GM18909 (cell line): Measurements from ENCODE around the gene NOP10.

Source experiments
- ATAC-seq: cut with Tn5 transposase; IDR thresholded peaks from one replicate; pipeline ENCODE4 v1.9.1; 2021; ENCODE audit warnings: mild to moderate bottlenecking; ENCODE audit not compliant: unreplicated experiment, poor library complexity

The NOP10 gene

DNA sequence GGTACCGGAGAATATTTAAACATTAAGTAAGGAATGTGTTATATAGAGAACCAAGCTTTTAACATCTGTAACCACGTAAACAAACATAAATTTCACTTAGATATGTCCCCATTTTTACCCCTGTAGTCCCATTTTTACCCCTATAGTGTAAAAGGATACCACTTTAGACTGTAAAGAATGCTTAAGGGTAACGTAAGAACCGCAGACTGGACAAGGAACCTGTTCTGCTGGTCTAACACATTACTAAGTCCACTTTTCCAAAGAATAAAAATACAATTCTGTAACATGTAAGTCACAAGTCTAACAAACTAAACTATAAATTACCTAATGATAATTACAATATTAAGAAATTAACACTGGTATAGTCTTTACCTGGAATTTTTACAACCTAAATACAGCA, 8.3 kb downstream of the NOP10 start:
- no peak for ATAC-seq

DNA sequence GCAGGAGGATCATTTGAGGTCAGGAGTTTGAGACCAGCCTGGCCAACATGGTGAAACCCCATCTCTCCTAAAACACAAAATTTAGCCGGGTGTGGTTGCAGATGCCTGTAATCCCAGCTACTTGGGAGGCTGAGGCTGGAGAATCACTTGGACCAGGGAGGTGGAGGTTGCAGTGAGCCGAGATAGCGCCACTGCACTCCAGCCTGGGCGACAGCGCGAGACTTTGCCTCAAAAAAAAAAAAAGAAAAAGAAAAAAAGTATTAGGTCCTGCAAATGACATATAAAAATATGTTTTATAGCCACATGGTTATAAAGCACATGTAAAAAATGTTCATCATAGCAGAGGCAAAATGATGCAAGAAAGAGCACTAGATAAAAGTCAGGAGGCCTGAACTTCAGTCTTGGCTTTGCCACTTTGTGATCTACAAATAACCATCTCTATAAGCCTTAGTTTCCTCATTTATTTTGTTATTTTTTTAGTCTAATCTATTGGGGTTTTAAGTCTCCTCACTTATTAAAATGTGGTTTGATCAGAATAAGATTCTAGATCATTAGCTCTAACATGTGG, 10.3 kb downstream of the NOP10 start:
- ATAC-seq, result no peak

DNA sequence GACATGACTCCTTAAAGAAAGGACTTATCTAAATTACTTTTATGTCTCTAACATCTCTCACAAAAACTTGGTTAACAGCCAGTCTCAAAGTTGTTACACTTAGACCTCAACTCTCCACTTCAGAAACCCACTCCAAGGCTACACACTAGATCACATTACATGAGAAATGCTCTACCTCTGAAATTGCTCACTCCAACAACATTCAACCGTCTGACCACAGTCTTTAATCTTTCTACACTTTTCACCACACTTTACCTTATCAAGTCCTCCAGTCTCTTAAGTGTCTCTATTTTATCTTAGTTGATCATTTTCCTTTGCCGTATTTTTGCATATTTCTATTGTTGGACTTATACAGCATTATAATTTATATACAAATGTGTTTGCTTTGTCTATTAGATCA, 11.1 kb downstream of the NOP10 start:
- ATAC-seq, result no peak

DNA sequence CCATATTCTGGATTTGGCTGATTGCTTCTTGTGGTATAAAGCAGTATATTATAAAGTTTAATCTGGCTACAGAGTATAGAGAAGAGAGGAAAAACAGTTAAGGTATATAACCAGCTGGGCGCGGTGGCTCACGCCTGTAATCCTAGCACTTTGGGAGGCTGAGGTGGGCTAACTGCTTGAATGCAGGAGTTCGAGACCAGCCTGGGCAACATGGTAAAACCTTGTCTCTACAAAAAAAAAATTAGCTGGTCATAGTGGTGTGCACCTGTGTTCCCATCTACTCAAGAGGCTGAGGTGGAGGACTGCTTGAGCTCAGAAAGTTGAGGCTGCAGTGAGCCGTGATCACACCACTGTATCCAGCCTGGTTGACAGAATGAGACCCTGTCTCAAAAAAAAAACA, 12.7 kb downstream of the NOP10 start:
- no peak for ATAC-seq

DNA sequence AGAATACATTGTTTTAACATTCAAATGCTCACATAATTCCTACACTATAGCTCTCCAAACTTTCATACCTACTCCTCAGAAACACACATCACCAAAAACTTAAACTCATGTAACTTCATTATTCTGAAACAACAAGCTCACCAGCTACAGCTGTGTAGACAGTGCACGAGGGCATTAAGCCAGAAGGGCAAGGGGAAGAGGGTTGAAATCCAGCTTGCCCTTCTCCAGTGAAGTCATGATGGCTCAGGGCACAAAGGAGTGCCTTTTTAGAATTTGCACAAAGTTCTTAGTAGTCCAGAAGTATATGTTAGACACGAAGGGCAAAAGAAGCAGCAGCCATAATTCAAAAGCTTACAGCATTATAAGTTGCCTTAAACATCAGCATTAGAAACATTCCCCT, 13.9 kb downstream of the NOP10 start:
- no peak for ATAC-seq

DNA sequence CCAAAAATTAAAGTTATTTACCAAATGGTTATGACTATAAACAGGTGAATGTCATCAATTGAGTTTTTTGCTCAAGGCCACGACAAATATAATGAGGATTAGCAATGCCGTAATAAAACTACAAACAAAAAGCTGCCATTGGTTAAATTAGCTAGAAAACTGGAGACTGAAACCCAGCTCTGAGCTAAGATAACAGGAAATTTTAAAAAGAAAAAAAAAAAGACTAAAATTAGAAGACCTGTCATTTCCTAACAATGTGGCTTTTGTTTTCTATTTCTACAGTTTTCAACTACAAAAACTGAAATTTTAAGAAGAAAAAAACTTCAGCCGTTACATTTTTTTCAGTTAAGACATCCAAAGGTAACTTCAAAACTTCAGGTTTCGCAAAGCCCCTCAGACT, 15.0 kb downstream of the NOP10 start:
- ATAC-seq, result no peak

DNA sequence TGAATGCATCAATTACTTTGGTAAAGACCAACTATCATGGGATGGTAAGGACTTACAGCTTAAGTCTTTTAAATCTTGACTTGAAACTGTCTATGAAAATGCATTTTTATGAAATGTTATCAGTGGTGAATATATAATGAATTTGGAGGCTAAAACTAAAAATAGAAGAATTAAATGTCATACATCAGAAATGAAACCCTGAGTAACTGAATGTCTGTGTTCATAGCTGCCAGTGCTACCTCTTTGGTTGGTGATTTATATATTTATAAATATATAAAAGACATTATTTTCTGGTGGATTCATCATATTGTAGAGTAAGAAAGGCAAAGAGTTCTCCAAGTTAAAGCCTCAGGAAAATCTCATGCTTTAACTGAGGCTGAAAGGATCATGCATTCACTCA, 17.6 kb downstream of the NOP10 start:
- ATAC-seq, result no peak

DNA sequence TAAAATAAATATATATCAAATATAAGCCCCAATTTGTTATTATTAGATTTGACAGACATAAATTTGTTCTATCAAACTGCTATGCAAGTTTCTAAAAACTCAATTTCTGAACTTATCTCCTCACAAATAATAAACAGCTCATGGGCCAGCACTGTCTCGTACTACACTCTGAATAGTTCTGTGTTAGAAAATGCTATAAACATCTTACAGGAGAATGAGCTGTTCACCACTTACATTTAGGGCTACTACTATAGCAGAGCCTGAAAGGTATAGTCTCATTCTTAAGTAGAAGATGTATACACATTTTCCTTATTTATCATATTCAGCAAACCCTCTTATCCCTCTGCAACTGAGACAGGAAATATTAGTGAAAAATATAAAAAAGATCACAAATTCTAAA, 18.0 kb downstream of the NOP10 start:
- ATAC-seq, result no peak

DNA sequence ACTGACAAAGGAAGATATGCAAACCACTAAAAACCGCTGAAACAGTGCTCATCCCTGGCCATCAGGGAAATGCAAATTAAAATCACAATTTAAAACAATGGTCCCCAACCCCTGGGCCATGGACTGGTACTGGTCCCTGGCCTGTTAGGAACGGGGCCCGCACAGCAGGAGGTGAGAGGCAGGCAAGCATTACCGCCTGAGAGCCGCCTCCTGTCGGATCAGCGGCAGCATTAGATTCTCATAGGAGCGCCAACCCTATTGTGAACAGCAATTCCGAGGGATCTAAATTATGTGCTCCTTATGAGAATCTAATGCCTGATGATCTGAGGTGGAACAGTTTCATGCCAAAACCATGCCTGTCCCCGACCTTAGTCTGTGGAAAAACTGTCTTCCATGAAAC, 19.7 kb downstream of the NOP10 start:
- no peak for ATAC-seq

DNA sequence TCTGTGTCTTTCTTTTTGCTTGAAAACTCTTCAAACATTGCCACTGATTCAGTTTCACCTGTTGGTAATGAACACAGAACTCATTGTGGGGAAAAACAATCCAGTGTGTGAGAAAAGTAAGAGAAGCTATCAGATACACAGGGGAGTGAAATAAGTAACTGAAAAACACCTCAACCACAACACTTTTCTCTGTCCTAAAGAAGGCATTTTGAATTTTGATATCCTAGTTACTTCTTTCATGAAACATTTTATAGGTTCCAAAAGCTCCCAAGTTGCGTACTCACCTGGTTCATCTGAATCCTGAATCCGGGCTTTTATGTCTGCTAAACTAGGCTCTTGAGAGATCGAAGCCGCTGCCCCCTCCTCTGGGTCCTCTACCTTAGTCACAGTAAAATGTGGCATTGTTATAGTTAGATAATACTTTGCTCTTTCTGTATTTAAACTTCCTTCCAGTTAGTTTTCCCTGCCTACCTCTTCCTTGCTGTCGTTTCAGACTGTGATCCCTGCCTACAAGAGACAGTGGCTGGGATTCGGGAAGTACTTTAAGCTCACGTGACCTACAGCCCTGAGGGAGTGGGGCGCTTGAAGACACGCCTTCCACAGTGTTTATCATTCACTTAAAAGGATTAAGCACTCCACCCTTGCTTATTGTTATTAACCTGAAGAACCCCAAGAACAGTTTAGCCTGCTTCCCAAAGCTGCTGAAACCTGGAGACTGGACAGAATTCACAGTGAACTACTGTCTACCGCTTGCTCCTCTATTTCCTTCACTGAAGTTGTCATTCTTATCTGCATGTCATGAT, 24.5 kb downstream of the NOP10 start:
- ATAC-seq, result peak; percentile 75

DNA sequence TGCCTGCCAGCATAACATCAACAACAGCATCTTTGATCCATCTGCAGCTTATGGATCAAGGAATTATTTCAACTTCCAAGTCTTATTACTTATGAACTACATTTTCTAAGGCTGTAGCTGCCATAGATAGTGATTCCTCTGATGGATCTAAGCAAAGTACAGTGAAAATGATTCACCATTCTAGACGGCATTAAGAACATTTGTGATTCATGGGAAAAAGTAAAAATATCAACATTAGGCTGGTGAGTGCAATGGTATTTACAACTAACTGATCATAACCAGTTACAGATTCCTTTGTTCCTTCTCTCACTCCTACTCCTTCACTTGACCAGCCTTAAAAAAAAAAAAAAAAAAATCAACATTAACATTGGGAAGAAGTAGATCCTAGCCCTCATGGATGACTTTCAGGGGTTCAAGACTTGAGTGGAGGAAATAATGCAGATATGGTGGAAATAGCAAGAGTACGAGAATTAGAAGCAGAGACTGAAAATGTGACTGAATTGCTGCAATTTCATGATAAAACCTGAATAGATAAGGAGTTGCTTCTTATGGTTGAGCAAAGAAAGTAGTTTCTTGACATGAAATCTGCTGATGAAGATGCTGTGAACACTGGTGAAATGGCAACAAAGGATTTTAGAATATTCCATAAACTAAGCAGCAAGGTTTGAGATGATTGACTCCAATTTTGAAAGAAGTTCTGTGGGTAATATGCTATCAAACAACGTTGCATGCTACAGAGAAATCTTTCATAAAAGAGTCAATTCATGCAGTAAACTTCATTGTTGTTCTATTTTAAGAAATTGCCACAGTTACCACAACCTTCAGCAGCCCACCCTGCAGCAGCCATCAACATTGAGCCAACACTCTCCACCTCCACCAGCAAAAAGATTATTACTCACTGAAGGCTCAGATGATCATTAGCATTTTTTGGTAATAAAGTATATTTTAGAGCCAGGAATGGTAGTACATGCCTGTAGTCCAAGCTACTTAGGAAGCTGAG, 28.1 kb downstream of the NOP10 start:
- ATAC-seq, result no peak

DNA sequence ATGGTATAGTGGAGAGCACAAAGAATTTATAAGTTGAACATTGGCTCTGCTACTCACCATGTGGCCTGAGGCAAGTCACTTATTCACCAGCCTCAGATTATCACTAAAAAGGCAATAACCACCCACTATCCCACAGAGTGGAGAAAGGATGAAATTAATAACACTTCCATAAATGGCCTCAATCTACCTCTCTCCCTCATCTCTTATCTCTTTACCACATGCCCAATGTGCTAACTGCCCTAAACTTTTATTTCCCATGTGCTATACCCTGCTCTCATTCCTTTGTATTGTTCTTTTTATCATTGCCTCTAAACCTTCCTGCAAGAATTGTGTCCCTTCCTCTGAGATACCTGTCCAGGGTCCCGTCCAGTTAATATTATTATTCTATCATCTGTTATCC, 31.4 kb downstream of the NOP10 start:
- ATAC-seq, result no peak

DNA sequence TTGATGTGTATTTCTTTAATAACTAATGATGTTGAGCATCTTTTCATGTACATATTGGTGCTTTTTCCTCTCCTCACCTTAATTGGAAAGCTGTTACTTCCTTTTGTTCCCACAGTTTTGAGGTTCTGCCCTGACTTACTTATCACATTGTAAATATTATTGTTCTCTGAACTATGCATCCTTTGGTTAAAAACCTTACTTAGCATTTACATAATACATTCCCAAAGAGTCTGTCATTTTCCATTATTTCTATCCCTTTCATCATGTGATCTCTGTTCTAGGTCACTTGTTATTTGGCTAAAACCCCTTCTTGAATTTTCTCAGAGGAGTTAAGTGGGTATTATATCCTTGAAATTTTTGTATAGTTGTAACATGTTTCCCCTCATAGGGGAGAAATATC, 38.3 kb downstream of the NOP10 start:
- ATAC-seq, result no peak

DNA sequence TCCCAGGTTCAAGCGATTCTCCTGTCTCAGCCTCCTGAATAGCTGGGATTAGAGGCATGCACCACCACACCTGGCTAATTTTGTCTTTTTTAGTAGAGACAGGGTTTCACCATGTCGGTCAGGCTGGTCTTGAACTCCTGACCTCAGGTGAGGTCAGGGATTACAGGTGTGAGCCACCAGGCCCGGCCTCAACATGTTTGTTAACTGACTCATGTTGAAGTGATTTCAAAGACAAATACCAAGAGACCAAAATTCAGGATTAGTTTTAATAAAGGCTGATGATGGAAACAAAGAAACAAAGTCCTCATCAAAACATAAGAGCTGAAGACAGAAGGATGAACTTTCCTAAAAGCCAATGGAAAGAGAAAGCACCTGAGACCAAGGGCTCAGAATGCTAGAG, 41.9 kb downstream of the NOP10 start:
- no peak for ATAC-seq

DNA sequence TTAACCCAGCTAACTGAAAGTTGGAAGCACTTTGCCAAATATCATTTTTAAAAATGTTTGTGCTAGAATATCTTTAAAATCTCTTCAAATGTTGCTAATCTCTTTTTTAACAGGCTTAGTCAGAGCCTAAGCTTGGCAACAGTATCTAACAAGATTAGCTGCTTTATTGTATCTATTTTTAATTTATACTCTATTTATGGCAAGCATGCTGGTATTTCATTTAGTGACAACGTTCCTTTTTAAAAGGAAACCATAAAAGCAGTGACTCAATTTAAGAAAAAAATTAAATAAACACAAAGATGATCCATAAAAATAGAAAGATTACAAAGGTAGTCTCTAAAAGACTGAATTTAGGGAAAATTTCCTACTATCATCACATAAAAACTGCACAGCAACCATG, 45.9 kb downstream of the NOP10 start:
- ATAC-seq, result no peak

DNA sequence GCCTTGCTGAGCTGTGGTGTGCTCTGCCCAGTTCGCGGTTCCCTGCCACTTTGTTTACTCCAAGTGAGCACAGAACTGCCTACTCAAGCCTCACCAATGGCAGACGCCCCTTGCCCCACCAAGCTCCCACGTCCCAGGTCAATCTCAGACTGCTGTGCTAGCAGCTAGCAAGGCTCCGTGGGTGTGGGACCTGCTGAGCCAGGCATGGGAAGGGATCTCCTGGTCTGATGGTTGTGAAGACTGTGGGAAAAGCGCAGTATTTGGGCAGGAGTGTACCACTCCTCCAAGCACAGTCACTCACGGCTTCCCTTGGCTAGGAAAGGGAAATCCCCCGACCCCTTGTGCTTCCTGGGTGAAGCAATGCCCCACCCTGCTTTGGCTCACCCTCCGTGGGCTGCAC, 50.3 kb downstream of the NOP10 start:
- no peak for ATAC-seq
